GM12875 (cell line): ENCODE results near the gene PLXNA2.

Experiments
- H3K4me3 ChIP-seq: one replicate; pipeline ENCODE4 v1.5.1; 2011; ENCODE audit warnings: low read depth, low read length, control low read depth
- CTCF ChIP-seq: IDR thresholded peaks from 2 replicates; pipeline ENCODE4 v1.5.1; 2011; ENCODE audit warnings: low read depth, mild to moderate bottlenecking, control low read depth, inconsistent platforms, low read length, moderate library complexity, borderline replicate concordance; ENCODE audit not compliant: insufficient read depth

PLXNA2 gene

DNA sequence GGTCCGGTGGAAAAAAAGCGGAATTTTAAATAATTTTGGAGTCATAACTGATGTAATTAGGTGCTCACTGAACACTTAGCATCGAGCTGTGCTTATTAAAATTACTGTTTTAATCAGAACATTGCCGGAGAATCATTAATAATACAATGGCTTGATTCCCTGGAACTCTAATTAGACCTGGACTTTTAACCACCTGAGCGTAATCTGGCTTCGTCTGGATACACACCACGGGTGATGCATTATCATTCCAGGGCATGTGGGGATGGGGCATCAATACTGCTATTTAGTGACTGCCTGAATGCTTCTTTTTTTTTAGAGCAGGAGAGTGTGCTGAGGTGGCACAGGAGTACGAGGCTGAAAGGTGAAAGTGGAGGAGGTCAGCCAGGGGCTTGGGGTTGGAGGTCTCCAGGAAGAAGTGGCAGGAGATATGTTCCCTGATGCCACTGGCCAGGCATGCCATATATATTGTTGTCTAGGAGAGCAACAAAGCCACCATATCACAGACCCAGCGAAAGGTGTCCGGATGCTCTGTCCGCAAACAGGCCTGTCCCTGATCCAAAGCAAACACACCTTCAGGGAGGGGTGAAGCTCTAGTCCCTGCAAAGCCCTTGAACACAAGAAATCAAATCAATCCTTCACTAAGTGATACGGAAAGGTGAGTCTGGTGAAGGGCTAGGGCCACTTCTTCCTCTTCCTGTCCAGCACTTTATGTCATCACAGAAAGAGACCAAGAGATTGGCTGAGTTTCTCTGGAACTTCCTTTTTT, 125.2 kb downstream of the PLXNA2 start:
- TF ChIP-seq CTCF = no peak
- no peak overlapping the region for H3K4me3 ChIP-seq

DNA sequence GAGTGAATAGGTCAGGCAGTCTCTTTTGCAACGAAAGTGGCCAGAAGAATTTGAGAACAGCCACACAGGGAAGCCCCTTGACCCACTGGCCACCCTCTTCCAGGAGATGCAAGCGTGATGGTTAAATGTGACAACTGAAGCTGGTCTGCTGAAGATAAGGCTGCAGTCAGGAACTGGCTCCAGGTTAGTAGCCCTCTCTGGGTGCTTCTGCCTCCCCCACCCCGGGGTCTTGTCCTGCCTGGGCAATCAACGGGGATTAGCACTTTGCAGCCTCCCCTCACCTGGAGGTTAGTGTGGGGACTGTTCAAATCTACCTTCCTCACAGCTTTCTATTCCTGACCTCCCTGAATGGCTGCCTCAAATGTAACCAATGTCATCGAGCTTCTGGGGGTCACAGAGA, 125.9 kb downstream of the PLXNA2 start:
- no peak overlapping the region for H3K4me3 ChIP-seq
- no peak for TF ChIP-seq CTCF

GRCh38 chr1:208117826-208118225, 126.4 kb downstream of the PLXNA2 start:
- no peak overlapping the region for H3K4me3 ChIP-seq
- TF ChIP-seq CTCF = no peak

DNA sequence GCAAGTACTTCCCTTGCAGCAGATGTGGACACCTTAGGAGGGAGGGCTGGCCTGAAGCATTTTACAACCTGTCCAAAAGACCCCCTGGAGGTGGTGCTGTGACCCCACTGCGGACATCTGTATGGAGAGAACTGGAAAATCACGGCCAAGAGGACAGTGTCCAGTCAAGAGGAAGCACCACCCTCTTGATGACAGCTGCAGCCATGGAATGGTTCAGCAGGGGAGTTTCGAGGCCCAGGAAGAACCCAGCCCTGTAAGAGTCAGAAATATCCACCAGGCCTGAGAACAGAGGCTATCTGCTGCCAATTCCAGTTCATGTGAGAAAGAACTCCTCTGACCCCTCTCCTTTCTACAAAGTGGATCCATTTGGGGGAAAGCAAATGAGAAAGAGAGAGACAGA, 126.8 kb downstream of the PLXNA2 start:
- no peak for TF ChIP-seq CTCF
- no peak overlapping the region for H3K4me3 ChIP-seq

DNA sequence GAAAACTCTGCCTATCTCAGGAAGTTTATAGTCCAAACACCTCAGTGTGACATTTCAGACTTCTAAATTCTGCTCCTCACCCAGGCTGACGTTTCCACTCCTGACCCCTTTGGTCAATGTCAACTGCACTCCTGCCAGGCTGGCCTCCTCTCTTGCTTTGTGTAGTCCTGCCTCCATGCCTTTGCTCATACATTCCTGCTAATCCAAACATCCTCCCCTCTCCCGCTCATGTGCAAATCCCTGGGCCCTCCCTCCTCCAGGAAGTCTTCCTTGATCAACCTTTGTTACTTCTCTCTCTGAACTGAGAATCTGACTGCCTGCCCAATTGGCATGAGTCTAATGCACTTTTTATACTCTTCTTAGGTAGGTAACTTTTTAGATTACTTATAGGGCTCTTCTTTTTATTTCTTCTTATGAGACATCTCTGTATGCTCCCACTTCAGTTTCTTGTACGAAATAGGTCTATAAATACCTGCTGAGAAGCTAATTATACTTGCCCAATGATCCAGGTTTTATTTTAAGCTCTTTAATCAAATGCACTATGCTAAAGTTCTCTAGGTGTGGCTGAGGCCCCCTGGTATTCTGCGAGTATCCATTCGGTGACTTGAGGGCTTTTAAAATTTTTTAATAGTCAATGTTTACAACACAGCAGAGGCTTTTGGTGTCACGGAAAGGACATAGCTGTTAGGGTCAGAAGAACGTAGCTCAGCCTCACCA, 128.1 kb downstream of the PLXNA2 start:
- H3K4me3 ChIP-seq = no peak overlapping the region
- TF ChIP-seq CTCF = no peak

DNA sequence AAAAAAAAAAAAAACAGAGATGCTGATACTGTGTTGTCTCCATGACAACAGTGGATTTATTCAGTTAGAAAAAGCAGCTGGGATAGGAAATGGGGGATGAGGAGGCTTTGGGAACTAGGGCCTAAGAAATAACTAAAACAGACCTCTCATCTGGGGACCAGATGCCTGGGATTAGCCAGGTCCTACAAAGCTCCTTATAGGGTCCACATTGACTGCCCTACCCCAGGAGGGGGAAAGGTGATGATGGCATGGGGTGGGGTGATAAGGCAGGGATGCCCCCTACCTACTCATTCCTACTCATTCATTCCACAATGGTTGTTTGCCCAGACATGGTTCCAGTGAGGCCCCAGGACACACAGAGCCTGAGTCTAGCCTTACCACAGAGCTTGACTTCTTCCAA, 131.2 kb downstream of the PLXNA2 start:
- no peak for TF ChIP-seq CTCF
- no peak overlapping the region for H3K4me3 ChIP-seq

DNA sequence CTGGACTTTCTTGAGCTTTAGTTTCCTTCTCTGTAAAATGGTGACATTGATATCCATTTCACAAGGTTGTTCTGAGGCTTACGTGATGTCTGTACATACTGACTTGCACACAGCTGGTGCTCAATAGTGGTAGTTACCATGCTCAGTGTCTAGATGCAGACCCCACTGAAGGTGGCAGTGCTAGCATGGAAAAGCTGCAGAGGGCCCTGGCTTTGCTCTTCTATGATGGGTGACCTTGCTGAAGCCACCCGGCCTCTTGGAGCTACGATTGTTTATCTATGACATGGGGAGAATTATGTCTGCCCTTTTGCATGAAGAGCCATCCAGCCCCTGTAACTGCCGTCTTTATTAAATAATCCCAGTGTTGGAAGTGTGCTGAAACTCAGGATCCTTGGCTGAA, 131.8 kb downstream of the PLXNA2 start:
- H3K4me3 ChIP-seq = no peak overlapping the region
- TF ChIP-seq CTCF = no peak
